GM15510 (cell line): ENCODE data around the gene CFAP90.
A peak's percentile ranks its signal among the peaks of the same experiment; 100 is the strongest.

ENCODE experiments used
- POLR2A ChIP-seq: IDR thresholded peaks from 3 replicates; pipeline ENCODE4 v1.6.1; 2011; ENCODE audit warnings: borderline replicate concordance; ENCODE audit not compliant: insufficient read length; ENCODE audit errors: extremely low read depth

The CFAP90 gene

GRCh38 chr5:7873216-7873615, 22.3 kb upstream of the CFAP90 start:
- no peak for TF ChIP-seq POLR2A

GRCh38 chr5:7872517-7873130, 21.7 kb upstream of the CFAP90 start:
- TF ChIP-seq POLR2A, result no peak

- TF ChIP-seq POLR2A, result no peak
These were observed 20.7 kb upstream of the CFAP90 start for GRCh38 chr5:7871653-7872052.

- TF ChIP-seq POLR2A, result no peak
These were observed 18.7 kb upstream of the CFAP90 start for GRCh38 chr5:7869474-7870136.

- TF ChIP-seq POLR2A, result peak; percentile 91
These were observed 18.0 kb upstream of the CFAP90 start, which contains the start of the genes FASTKD3 and MTRR for GRCh38 chr5:7868773-7869473. FASTKD3 (minus strand) TSS chr5:7869031; CDS start chr5:7868083, 948 bp downstream. MTRR (plus strand) TSS chr5:7869148; CDS start chr5:7870795, 1,647 bp downstream.

DNA sequence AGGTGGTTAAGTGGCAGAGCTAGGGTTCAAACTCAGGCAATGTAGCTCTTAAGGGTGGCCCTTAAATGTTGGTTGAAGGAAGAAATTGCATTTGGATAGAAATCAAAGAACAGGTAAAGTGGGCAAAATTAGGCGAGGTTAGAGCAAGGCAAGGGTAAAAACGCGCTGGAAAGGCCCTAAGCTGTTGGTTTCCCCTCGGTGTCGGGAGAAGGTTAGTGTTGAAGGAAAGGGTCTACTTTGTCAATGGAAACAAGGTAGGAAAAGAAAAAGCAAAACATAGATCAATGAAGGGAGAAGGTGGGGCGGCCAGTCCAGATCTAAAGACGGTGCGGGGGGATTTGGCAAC, 17.5 kb upstream of the CFAP90 start:
- no peak for TF ChIP-seq POLR2A

- TF ChIP-seq POLR2A, result no peak
These were observed 16.3 kb upstream of the CFAP90 start for GRCh38 chr5:7867260-7867659.

GRCh38 chr5:7866196-7866595, 15.3 kb upstream of the CFAP90 start:
- TF ChIP-seq POLR2A, result no peak

- TF ChIP-seq POLR2A, result no peak
These were observed 7.1 kb upstream of the CFAP90 start for GRCh38 chr5:7857926-7858632.

GRCh38 chr5:7857361-7857760, 6.4 kb upstream of the CFAP90 start:
- no peak for TF ChIP-seq POLR2A

- TF ChIP-seq POLR2A, result no peak
These were observed 5.9 kb upstream of the CFAP90 start for GRCh38 chr5:7856855-7857254.

DNA sequence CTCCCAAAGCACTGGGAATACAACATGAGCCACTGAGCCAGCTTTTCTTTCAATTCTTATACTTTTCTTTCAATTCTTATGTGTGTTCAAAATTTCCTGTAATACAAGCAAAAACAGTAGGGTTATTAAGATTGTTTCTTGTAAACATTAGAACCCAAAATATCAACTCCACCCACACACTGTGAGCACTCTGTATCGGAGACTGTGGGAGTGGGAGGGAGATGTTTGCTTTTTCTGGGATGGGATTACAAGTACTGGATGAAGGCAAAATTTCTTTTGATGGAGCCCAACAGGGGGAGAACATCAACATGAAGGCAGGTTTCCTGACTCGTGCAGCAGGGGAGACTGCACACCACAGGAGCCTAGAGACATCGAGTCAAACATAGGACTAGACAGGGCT, 4.7 kb upstream of the CFAP90 start:
- no peak for TF ChIP-seq POLR2A

- no peak for TF ChIP-seq POLR2A
These were observed 2.1 kb upstream of the CFAP90 start for GRCh38 chr5:7852988-7853387.

DNA sequence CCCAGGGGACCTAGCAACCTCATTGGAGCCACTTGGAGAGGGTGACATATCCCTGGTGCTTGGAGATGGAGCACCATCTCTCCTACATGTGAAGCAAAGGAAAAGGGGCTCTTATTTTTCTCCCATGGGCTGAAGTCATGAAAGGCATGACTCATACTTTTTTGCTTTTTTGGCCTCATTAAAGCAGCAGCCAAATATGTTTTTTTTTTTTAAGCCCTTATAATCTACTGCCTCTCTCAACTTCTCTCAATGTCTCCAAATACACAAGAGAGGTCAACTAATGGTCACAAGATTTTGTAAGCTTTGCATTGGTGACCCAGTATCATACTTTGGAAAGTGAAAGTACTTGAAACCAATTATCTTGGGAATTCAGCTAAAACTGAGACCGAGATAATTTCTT, 1.6 kb upstream of the CFAP90 start:
- no peak for TF ChIP-seq POLR2A

DNA sequence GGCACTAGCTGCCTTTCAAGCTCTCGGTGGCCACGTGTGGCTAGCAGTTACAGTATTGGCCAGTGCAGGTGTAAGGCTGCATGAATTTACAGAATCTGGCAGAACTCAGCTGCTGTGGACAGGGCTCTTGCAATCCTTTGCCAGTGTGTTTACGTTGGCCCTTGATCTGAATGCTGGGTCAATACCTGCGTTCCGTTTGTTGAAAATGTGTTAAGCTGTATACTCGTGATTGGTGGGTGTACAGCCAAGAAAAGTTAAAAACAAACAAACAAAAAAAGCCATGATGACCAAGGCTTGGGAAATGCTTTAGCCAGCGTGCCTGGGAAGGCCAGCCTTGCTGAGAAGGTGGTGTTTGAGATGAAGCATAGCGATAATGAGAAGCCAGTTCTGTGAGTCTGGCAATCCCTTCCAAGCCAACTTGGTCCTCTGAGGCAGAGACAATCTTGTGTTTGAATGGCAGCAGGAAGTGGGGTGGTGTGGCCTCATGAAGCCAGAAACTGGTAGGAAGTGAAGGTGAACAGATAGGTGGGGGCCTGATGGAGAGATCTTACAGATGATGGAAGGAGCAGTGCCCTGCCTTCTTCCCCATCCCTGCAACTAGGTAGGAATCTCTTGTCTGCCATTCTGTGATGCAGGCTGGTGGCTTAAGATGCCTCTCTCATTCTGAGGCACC, 820 bp upstream of the CFAP90 start:
- no peak for TF ChIP-seq POLR2A

- no peak for TF ChIP-seq POLR2A
These were observed 283 bp upstream of the CFAP90 start for GRCh38 chr5:7851240-7851592.
